Fibroblast of the aortic adventitia (primary cell): ENCODE results near the gene HDHD3. TPM values are rescaled to one million over a fixed set of nuclear protein-coding genes. Genes with fewer than 3 reads are reported as not detected.

ENCODE experiments used
- DNase-seq: peaks from one replicate; pipeline ENCODE4 v3.0.0-alpha.2; 2010; ENCODE audit warnings: low read depth
- H3K4me3 ChIP-seq: 2 replicates; pipeline ENCODE4 v1.5.1; 2011; ENCODE audit warnings: low read depth, mild to moderate bottlenecking, control low read depth, low read length, moderate library complexity
- CTCF ChIP-seq: IDR thresholded peaks from 2 replicates; pipeline ENCODE4 v1.5.1; 2011; ENCODE audit warnings: mild to moderate bottlenecking, low read length, control low read depth, inconsistent platforms; ENCODE audit not compliant: insufficient read depth
- total RNA-seq: library from RNA; depleted of rRNA; stranded (reverse); fragments of >200 nt; gene quantifications from 2 replicates; pipeline ENCODE4 v1.2.3, GENCODE V29; 2012; ENCODE audit warnings: low replicate concordance

HDHD3 gene
- total RNA-seq, 1 donor = 7.8 TPM

GRCh38 chr9:113375057-113376023, 1.4 kb downstream of the HDHD3 start:
- no peak for TF ChIP-seq CTCF
- DNase-seq = no peak
- no peak overlapping the region for H3K4me3 ChIP-seq

- DNase-seq = no peak
- TF ChIP-seq CTCF = no peak
- no peak overlapping the region for H3K4me3 ChIP-seq
These were observed 3.0 kb downstream of the HDHD3 start for GRCh38 chr9:113373676-113374392.

- no peak for TF ChIP-seq CTCF
- DNase-seq = no peak
- H3K4me3 ChIP-seq = no peak overlapping the region
These were observed 3.5 kb downstream of the HDHD3 start for GRCh38 chr9:113373256-113373655.

GRCh38 chr9:113372059-113372458, 4.7 kb downstream of the HDHD3 start:
- no peak for TF ChIP-seq CTCF
- no peak for DNase-seq
- H3K4me3 ChIP-seq = no peak overlapping the region

GRCh38 chr9:113370806-113371325, 5.9 kb downstream of the HDHD3 start:
- no peak for TF ChIP-seq CTCF
- no peak for DNase-seq
- no peak overlapping the region for H3K4me3 ChIP-seq

- no peak for DNase-seq
- no peak for TF ChIP-seq CTCF
- H3K4me3 ChIP-seq = no peak overlapping the region
These were observed 7.0 kb downstream of the HDHD3 start for GRCh38 chr9:113369855-113370140.
